ENCODE measurements around the gene TCHP.

TCHP gene

GRCh38 chr12:109961612-109962011 lies 61.5 kb downstream of the TCHP start:
- DNase-seq (ENCODE audit: low read depth, low spot score), result no peak

DNA sequence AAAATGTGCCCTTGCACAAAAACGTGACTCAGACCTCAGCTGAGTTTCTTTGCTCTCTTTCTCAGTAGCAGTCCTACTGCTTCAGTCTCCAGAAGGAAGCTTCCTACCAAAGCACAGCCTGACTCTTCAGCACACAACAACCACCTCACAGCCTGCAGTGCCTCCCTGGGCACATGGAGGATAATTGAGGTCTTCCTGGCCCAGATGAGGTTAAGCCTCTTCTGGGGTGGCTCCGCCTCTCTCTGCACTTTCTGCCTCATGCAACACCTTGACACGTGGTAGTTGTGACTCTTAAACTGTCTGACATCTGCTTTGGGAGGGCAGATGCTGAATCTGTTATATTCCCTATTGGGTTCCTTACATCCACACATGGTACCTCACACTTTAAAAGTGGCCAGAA lies 62.3 kb downstream of the TCHP start:
- no peak for DNase-seq (ENCODE audit: low read depth, low spot score)

DNA sequence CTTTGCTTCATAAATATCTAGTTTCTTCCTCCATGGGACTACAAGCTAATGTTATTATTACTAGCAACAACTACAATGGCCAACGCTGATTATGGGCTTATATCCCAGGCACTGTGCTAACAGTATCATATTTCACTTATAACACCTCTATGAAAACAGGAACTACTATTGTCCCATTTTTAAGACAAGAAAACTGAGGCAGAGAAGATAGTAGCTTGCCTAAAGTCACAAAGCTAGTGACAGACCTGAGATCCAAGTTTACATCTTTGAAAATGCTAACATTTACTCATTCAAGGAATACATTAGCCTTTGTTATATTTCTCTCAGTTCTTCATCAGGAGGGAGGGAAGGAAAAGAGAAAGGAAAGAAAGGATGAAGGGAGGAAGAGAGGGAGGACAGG lies 63.3 kb downstream of the TCHP start:
- DNase-seq (ENCODE audit: low read depth, low spot score), result no peak

- peak; percentile 63 for DNase-seq (ENCODE audit: low read depth, low spot score)
Observed at GRCh38 chr12:109963743-109964429, 63.8 kb downstream of the TCHP start.

DNA sequence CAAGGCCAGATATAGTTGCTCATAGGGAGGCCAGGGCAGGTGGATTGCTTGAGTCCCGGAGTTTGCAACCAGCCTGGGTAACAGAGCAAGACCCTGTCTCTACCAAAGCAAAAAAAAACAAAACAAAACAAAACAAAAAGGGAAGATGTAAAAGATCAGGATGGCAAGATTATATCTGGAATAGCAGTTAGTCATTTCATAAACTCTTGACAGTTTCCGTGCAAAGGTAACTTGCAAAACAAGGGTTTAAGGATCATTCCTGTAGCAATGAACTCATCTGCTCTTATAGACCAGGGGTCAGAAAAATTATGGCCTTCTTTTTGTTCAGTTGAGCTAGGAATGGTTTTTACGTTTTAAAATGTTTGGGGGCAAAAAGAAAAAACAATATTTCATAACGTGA lies 66.5 kb downstream of the TCHP start:
- no peak for DNase-seq (ENCODE audit: low read depth, low spot score)

GRCh38 chr12:109967383-109968031 lies 67.4 kb downstream of the TCHP start:
- DNase-seq (ENCODE audit: low read depth, low spot score), result no peak
